NCI-H345 treated with DMSO at 0.1 percent for 48 hours (cell line): ENCODE measurements around the gene ETV5.
A peak's percentile ranks its signal among the peaks of the same experiment; 100 is the strongest.

Experiments
- DNase-seq: peaks from one replicate; lab custom pipeline; 2025; ENCODE audit not compliant: unreplicated experiment; lab: John Stamatoyannopoulos, UW

The ETV5 gene

DNA sequence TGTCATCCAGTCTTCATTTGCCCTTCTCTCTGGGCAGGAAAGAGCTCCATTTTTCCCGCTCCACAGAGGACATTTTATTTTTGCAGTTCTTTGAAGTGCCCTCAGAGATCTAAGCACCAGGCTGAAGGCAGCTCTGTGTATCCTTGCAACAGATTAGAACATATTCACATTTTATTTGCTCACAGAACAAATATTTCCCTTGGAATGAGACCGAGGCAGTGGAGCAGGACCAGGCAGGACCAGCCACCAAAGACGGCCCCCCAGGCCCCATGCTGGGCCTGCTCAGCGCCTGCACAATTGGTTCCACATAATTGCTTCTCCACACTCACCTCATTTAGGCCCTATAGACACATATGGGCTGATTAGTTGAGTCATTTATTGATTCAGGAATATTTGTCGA, 15.7 kb upstream of the ETV5 start:
- peak; percentile 28 for DNase-seq

DNA sequence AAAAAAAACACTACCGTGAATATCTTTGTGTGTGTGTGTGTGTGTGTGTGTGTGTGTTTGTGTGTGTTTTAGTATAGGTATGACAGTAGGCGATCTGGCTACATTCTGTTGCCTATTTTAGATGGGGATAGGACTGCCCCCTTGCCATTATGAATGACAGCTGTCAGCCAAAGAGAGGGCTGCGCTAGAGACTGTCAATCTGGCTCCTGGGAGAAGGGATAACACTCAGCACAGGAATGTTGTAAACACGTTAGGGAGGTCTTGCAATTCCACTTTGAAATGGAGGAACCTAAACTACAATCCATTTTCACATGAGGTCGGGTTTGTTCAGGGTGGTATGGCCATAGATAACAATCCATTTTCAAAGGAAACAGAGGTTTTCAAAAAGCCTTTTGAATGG, 14.1 kb upstream of the ETV5 start:
- no peak for DNase-seq

DNA sequence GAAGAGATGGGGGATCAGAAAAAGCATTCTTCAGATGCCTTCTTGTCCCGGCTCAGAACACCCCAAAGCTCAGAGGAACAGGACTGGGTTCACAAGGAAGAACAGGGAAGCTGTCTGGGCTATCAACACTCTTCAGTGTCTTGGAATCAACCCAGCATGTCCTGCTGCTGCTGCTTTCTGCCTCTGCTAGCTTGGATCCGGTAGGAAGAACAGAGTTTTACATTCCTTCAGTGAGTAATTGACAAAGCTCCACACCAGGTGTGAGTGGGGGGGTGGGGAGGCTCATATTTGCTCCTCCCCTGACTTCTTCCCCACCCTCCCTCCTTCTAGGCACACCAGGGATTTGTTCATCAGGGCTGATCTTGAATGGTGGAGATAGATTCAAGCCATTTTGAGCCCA, 13.1 kb upstream of the ETV5 start:
- no peak for DNase-seq

DNA sequence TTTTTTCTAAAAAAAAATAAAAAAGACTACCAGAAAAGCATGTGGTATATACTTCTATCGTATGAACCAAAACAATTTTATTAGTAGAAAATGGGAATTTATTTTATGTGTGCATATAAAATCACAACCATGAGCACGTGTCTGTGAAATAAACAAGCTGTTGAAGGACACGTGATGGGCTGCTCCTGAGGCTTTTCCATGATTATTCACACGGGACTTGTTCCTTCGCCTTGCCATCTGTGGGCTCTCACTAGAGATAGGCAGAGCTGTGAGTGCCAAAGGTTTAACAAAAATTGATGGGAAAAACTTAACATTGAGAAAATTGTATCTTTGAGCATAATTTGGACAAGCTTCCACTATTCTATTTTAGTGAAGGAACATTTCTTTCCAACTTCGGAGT, 12.4 kb upstream of the ETV5 start:
- DNase-seq, result no peak

DNA sequence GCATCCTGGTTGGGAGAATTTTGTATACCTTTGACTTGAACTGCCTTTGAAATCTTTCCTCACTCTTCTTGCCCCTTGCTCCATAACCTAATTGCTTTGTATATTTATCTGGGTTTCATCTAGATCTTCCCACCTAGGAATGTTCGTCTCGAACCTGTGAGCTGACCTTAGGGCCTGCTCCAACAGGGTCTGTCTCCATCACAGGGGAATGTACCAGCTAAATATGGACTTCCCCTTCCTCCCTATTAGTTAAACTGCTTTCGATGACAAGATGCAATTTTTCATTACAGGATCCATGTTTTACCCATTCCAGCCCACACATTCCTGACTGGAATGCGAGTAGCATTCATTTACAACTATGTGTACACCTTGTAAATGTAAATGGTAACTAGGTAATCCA, 10.6 kb upstream of the ETV5 start:
- no peak for DNase-seq

DNA sequence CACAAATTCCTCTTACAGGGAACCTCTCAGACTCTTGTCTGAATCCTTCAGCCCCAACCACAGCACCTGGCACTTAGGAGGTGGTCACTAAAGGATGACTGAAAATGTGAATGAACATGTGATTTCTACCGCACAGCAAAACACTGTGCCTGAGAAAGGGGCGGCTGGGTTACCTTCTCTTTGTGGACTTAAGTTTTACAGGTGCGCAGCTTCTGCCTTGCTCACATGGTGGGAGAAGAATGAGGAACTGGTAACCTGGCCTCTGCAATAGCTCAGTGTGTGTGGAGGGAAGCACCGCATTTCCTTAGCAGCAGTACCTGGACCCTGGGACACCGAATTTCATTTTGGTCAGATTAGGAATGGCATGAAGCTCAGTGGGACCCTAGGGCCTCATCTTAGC, 9.8 kb upstream of the ETV5 start:
- no peak for DNase-seq

DNA sequence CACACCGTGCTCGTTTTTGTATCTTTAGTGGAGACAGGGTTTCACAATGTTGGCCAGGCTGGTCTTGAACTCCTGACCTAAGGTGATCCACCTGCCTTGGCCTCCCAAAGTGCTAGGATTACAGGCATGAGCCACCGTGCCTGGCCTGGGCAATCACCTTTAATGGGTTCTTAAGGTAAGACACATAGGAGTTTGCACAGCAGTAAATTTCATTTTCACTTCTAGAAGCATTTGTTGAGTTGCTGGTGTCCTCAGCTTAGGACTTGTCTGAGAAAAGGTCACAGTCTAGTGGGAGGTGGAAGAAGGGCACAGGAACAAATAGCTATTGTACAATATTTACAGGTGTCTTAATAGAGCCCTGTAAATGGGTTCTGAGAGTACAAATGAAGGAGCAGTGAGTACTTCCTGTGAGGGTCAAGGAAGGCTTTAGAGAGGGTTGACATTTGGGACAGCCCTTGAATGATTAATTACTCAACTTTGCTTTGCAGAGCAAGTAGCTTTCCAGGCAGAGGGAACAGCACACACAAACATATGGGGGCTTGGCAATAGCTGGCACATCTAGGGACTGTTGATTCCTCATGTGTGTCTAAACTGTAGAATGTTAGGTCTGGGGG, 8.7 kb upstream of the ETV5 start:
- no peak for DNase-seq

DNA sequence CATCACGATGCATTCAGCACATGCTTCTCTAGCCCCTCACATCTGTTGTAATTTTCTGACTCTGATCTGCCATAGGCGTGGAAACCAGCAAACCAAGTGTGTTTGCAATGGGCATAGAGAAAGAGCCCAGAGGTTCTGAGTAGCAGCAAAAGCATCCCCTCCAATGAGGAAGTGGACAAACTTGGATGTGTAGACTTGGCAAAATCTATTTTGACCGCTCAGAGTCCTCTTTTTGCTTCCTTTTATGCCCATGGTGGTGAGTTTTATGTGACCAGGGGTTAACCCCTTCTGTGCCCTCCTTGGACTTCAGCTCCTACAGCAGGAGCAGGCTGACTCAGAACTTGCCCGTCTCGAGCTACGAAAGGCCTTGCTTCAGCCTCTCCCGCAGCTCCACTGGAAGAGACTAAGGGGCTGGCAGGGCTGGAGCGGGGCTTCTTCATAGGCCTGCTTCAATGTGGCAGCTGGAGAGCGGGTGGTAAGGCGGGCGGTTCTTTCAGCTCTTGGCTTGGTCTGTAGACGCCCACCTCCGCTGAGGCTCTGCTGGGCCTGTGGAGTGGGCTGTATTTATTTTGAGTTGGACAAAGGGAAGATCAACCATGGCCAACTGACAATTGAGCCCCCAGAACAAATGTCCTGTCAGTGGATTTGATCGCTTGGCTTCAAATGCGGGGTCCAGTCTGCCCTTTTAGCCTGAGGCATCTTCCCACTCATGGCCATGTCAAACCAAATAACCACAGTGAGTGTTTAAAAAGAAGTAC, 6.5 kb upstream of the ETV5 start:
- DNase-seq, result no peak

DNA sequence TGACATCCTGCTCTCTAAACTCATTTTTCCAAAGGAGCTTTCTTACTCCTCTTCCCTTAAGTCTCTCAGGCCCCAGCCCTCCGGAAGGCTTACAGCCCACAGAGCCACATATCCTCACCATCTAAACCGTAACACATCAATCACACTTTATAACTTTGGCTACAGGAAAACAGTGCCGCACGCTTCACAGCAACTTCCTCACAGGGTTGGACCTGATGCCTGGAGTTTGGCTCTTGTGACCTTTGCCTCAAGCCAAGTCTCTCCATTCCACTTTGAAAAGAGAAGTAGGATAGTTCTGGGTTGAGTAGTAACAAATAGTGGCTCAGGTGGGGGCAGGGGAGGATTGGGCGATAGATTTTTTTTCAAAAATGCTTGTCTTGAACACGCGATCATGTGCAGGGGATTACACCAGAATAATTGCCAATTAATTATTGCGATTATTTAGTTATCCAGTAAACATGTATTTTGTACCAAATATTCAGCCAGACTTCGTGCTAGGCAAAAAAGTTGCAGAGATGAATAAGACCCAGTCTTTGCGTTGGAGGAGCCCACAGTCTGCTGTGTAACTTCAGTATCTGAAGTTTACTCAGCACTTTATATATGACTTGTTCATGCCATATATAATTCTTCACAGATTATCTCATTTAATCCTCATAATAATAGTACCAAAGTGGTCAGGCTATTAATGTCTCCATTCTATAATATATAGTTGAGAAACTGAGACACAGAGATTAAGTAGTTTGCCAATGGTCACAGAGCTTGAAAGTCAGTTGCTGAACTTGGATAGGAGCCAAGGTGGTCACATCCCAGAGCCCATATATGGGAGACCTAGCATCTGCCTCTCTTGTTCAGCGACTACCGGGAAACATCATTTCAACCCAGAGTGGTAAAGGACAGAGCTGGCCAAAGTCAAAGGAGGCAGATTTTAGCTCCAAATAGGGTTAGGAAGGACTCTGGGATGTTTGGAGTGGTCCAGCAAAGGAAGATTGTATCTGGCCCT, 2.4 kb upstream of the ETV5 start:
- no peak for DNase-seq

DNA sequence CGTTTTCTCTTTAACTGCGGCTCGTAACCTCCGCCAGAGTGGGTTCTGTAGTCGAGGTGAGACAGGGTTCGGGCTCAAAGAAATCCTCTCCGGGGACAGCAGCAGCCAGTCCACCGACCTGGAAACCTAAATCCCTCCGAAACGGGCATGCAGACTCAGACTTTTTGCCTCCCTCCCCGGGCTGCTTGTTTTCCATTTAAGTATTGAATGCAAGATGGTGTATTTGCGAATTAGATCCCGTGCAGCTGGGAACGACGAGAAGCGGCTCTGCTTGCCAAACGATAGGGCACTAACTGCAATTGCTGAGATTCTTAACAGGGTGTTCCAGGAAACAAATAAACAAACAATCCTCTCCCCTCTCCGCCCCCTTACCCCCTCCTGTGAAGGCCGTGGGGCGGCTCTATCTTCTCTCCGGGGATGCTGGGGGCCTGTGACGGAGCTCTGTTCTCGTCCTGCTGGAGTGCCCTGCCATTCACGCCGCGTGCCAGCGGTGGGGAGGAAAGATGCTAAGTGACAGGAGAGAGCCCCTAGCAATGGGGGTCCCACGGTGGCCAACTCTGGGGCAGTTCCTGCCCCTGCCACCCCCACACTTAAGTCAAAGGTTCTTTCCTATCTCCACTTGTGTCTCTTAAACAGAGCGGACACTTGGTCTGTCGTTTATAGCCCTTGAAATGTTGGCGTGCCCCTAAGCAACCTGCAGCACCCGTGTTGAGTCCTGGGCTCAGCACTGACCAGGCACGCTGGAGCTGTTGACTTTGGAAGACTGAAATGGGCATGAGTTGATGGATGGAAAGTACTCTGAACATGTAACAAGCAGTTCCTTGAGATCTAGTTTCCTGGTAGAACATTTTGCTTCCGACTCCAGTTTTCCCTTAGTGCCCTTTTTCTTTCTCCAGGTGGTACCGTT, 1.3 kb upstream of the ETV5 start:
- DNase-seq, result peak; percentile 36

DNA sequence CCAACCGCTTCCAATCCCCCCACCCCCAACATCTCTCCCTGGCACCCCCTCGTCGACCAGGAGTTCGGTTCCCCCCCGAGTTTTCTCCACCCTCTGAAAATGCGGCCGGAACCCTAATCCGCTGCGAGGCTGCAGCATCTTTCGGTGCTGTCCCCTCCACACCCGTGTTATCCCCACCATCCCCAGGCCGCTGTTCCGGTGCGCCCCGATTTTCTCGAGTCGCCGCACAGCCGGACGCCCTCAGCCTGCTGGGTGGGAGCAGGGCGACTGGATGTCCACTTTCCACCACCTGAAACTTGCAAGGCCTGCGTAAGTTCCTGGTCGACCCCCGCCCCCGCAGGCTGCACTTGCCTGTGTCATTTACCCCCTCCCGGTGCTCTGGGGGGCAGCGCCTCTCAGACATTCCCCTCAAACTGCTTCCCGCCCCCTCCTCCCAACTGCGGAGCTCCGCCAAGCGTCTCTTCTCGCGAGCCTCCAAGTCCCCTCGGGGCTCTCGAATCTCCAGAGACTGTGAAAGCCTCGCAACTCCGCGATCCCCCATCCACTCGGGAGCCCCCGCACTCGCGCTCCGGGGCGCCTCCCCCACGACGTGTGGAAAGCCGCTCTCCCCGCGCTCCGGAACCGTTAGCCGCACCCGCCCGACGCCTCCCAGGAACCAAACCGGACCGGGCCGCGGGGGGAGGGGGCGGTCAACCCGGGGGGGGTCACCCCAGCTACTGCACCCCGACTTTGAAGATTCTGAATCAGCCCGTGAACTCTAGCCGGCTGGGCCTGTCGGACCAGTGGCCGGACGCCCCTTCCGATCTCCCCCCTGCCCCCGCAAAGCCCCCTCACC, 566 bp downstream of the ETV5 start:
- DNase-seq, result peak; percentile 11

DNA sequence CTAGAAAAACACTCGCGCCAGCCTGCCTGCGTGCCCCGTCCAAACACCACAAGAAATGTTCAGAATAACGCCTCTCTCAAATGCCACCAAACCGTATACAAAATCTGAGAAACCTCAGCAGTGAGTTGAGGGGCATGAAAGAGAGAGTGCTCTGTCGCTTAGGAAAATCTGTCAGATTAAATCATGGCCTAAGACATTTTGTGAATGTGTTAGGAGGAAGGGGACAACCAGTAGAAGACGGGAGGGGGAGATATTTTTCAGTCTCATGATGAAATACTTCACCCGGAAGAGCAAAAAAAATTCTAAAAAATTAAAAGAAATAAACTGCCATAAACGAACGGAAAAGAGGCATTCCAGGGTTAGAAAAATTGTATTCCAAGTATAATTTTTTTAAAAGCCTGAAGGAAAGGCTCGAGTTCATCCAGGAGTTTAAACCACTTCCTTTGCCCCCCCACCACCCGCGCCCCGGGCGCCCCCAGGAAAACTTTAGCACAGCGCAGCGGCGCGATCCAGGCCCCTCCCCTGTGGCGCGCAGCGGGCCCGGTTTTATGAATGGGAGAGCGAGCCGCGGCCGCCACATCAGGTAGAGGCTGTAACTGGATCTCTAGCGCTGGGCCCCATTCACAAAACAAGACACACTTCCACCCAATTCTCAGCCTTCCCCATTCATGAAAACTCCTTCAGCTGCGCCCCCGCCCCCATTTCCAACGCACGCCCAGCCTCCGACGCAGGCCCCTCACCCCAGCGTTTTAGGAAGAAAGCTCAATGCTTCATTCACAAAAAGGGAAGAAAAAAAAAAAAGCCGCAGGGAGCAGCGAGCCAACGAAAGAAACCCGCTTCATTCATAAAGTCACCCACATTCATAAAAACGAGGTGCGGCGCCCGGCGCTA, 1.4 kb downstream of the ETV5 start:
- DNase-seq, result peak; percentile 90

DNA sequence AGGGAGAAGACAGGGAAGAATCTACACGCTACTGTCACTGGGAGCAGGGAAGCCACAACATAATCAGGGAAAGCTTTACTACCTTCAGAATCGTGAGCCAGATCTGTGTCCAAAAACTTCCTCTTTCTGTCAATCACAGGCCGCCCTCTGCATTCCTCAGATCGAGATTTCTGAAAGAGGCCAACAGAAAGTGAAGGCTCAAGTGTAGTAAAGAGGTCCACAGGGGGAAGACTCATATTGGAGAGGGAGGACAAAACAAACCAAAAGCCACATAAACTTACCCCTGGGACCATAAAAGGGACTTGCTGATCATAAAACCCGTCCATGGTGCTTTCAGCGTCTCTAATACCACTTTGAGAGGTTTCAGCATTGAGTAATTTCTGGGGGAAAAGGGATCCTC, 3.3 kb downstream of the ETV5 start:
- no peak for DNase-seq

DNA sequence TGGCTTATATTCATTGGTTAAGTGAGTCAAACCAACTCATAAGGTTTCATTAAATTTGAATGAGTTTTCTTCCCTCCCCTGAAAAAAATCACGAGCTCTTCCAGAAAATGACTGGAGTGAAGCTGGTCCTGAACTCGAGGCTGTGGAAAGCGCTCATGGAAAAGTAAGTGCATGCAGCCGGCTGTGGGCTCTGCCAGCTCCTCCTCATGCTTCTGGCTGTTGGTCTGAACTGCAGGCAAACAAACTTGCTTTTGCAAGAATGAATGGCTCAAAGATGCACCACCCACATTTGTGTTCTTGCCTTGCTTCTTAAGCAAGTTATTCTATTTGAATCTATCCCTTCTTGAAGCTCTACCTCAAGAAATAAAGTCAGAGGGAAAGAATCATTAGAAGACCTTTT, 6.2 kb downstream of the ETV5 start:
- no peak for DNase-seq

DNA sequence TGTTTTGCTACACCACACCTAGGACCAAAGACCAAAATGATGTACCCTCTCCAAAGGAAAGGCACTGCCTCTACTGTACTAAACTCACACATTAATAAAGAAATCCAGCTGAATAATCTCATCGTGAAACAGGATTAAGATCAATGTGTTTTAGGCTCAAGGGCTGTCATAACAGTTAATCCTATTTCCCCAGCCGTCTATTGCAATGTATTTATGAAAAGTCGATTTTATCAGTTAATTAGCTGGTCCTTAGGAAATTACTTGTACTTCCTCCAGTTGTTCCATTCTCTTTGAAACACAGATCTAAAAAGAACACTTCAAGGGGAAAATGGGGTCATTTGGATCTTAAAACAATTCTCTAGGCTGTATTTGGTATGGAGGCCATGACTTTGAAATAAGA, 8.5 kb downstream of the ETV5 start:
- no peak for DNase-seq

DNA sequence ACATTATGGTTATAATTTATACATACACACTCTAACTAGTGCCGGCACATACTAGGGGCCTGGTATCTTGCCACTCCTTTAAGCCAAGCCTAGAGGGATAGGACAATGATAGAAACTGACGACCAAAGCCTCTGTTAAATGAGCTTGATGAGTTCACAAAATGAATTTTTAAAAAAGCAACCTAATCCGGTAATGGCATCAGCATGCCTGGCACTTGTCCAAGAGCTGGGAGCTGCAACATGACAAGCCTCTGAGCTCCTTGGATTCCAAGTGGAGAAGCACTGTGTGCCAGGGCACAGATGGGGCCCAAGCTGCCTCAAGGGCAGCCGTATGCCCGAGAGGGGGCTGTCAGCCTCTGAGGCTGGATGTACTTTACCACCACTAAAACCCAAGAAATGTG, 9.7 kb downstream of the ETV5 start:
- peak; percentile 27 for DNase-seq

DNA sequence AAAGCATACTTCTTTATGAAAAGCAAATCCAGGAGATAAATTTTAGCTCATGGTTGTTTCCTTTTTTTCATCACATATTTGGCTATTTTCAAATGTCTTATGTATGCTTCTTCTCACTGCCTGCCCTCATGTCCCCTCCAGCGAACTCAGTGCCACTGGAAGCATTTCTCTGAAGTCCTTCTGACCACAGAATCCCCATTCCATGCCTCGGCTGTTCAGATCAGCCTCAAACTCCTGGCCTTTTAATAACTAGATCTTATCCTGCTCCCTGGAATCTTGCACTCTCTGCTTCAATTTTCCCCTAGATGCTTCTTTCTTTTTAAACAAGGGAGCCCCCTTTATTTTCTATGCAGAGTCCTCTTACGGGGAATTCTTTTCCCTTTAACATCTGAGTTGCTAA, 10.1 kb downstream of the ETV5 start:
- no peak for DNase-seq

DNA sequence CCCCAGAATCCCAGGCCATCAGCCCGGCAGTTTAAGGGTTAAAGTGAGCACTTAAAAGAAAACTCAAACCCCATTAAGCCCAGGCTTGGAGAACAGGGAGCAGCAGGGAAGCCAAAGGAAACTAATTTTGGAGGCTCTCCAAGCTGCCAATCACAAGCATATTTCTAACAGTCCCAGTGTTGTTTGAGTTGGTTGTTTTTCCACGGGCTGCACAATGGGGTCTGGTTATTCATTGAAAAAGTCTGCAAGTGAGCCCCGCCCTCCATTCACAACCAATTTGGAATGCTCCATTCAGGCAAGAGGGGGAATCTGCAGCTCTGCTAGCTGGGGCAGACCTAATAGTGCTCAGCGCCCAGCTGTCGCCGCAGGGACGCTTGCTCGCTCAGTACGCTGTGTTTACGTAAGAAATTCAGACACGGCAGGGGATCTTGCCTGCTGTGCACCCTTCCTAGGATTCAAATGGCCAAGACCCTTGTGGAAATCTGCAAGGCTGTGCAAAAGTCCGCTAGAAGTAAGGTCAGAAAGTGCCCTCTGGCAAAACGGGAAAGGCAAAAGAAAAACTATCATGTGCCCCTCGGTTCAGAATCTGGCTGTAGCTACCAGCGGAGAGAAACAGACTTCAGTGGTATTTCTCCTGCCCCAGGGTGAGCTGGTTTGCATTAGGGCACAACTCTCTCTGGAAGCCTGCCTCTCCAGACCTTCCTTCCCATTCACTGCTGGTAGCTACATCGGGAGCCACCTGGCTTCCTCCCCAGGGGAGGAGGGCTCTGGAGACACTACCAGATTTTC, 11.0 kb downstream of the ETV5 start:
- DNase-seq, result peak; percentile 99
